HG02870 (cell line): ENCODE measurements around the gene MAGOHB.
"Not testable (repeated sequence)": the region's sequence is repeated elsewhere in the genome, so short reads cannot be mapped to it uniquely, and the experiment has no call there.

Experiments
- ATAC-seq: cut with Tn5 transposase; IDR thresholded peaks from one replicate; pipeline ENCODE4 v1.9.1; 2021; ENCODE audit warnings: mild to moderate bottlenecking, moderate library complexity; ENCODE audit not compliant: unreplicated experiment

Gene MAGOHB

GRCh38 chr12:10613349-10614055, at the start of gene MAGOHB:
Gene MAGOHB (minus strand): TSS chr12:10613609. CDS start chr12:10613532, 77 bp downstream.
- peak; percentile 91 for ATAC-seq

- no peak for ATAC-seq
Measured at GRCh38 chr12:10661338-10661737, 47.9 kb upstream of the MAGOHB start.

GRCh38 chr12:10654003-10654402, 40.6 kb upstream of the MAGOHB start:
- no peak for ATAC-seq

GRCh38 chr12:10652192-10652591, 38.8 kb upstream of the MAGOHB start:
- no peak for ATAC-seq

GRCh38 chr12:10646576-10646975, 33.2 kb upstream of the MAGOHB start:
- ATAC-seq: not testable (repeated sequence)

GRCh38 chr12:10645910-10646309, 32.5 kb upstream of the MAGOHB start:
- ATAC-seq: no peak

GRCh38 chr12:10641735-10642500, 28.5 kb upstream of the MAGOHB start:
- ATAC-seq: no peak

- no peak for ATAC-seq
Measured at GRCh38 chr12:10638728-10639127, 25.3 kb upstream of the MAGOHB start.

- ATAC-seq: no peak
Measured at GRCh38 chr12:10636611-10637010, 23.2 kb upstream of the MAGOHB start.

- ATAC-seq: no peak
Measured at GRCh38 chr12:10636124-10636523, 22.7 kb upstream of the MAGOHB start.

GRCh38 chr12:10635306-10635705, 21.9 kb upstream of the MAGOHB start:
- ATAC-seq: no peak

- ATAC-seq: no peak
Measured at GRCh38 chr12:10634427-10634826, 21.0 kb upstream of the MAGOHB start.

GRCh38 chr12:10633541-10633940, 20.1 kb upstream of the MAGOHB start:
- ATAC-seq: no peak

- ATAC-seq: no peak
Measured at GRCh38 chr12:10632226-10632625, 18.8 kb upstream of the MAGOHB start.

- ATAC-seq: no peak
Measured at GRCh38 chr12:10624605-10625004, 11.2 kb upstream of the MAGOHB start.

- ATAC-seq: no peak
Measured at GRCh38 chr12:10623131-10623530, 9.7 kb upstream of the MAGOHB start.

- no peak for ATAC-seq
Measured at GRCh38 chr12:10621278-10621677, 7.9 kb upstream of the MAGOHB start.

GRCh38 chr12:10620078-10620779, 6.8 kb upstream of the MAGOHB start:
- no peak for ATAC-seq

GRCh38 chr12:10618338-10618987, 5.1 kb upstream of the MAGOHB start:
- no peak for ATAC-seq

GRCh38 chr12:10617863-10618262, 4.5 kb upstream of the MAGOHB start:
- ATAC-seq: no peak

- ATAC-seq: no peak
Measured at GRCh38 chr12:10615532-10615931, 2.1 kb upstream of the MAGOHB start.
